ENCODE measurements around the gene NIPBL.
"Not testable (repeated sequence)": the region's sequence is repeated elsewhere in the genome, so short reads cannot be mapped to it uniquely, and the experiment has no call there.

Gene NIPBL

DNA sequence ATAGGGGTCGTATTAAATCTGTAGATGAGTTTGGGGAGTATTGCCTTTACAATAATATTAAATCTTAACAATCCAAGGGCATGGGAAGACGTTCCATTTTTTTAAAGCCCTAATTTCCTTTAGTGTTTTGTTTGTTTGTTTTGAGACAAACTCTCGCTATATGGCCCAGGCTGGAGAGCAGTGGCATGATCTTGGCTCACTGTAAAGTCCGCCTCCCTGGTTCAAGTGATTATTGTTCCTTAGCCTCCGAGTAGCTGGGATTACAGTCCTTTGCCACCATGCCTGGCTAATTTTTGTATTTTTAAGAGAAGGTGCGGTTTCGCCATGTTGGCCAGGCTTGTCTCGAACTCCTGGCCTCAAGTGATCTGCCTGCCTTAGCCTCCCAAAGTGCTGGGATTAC lies 19.9 kb downstream of the NIPBL start:
- DNase-seq (ENCODE audit: low read depth, low spot score): no peak
- no peak overlapping the region for H3K4me3 ChIP-seq (ENCODE audit: low read length)

DNA sequence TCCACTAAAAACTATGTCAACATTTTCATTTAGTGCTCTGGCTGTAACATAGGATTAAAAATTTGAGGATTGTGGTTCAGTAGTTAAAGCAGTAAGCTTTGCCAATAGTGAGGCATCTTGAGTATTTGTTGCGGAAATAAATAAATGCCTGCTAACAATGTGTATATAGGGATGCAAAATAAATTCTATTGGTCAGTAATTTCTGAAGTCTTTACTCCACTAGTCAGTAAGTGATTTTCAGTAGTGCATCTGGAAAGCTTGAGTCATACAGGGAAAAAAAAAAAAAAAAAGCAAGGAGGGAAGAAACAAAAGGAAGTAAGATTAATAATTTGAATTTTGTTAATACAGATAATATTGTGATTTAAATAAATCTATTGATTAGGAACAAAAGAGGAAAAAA lies 21.0 kb downstream of the NIPBL start:
- no peak overlapping the region for H3K4me3 ChIP-seq (ENCODE audit: low read length)
- no peak for DNase-seq (ENCODE audit: low read depth, low spot score)

DNA sequence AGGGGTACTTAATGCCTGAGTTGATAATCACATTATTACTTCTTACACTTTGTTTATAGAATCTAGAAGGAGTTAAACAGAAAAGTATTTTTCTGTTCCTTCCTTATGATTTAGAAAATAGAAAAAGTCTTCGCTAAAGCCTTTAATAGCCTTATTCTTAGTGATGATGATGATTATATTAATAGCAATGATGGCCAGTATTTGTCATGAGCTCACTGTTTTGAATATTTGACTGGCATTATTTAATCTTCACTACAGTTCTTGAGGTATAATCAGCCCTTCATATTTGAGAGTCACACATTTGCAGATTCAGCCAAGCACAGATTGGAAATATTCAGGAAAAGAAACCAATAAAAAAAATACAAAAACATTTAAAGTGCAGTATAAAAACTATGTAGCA lies 23.3 kb downstream of the NIPBL start:
- no peak overlapping the region for H3K4me3 ChIP-seq (ENCODE audit: low read length)

DNA sequence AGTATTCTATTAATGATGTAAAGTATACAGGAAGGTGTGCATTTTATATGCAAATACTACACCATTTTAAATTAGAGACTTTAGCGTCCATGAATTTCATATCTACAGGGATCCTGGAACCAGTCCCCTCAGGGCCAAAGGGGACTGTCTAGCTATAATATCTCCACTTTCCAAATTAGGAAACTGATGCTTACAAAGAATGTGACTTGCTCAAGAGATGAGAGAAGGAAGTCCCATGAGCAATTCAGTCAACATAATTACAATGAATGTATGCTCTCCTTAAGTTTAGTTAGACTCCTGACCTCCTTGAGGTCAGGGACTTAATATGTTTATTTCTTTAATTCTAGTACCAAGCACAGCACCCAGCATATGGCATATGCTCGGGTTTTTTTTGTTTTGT lies 23.7 kb downstream of the NIPBL start:
- no peak for DNase-seq (ENCODE audit: low read depth, low spot score)
- no peak overlapping the region for H3K4me3 ChIP-seq (ENCODE audit: low read length)

More for the DNA sequence above, 23.3 kb downstream of the NIPBL start:
- DNase-seq (ENCODE audit: low read depth, low spot score): no peak

GRCh38 chr5:36901077-36901476 lies 24.5 kb downstream of the NIPBL start:
- not testable (repeated sequence) for DNase-seq (ENCODE audit: low read depth, low spot score)

GRCh38 chr5:36901856-36902255 lies 25.3 kb downstream of the NIPBL start:
- no peak for DNase-seq (ENCODE audit: low read depth, low spot score)
- H3K4me3 ChIP-seq (ENCODE audit: low read length): no peak overlapping the region

More at GRCh38 chr5:36901077-36901476, 24.5 kb downstream of the NIPBL start:
- not testable (repeated sequence) for H3K4me3 ChIP-seq (ENCODE audit: low read length)

- DNase-seq (ENCODE audit: low read depth, low spot score): no peak
- no peak overlapping the region for H3K4me3 ChIP-seq (ENCODE audit: low read length)
Measured at GRCh38 chr5:36902353-36902752, 25.8 kb downstream of the NIPBL start.

- DNase-seq (ENCODE audit: low read depth, low spot score): no peak
- no peak overlapping the region for H3K4me3 ChIP-seq (ENCODE audit: low read length)
Measured at GRCh38 chr5:36904677-36905076, 28.1 kb downstream of the NIPBL start.

DNA sequence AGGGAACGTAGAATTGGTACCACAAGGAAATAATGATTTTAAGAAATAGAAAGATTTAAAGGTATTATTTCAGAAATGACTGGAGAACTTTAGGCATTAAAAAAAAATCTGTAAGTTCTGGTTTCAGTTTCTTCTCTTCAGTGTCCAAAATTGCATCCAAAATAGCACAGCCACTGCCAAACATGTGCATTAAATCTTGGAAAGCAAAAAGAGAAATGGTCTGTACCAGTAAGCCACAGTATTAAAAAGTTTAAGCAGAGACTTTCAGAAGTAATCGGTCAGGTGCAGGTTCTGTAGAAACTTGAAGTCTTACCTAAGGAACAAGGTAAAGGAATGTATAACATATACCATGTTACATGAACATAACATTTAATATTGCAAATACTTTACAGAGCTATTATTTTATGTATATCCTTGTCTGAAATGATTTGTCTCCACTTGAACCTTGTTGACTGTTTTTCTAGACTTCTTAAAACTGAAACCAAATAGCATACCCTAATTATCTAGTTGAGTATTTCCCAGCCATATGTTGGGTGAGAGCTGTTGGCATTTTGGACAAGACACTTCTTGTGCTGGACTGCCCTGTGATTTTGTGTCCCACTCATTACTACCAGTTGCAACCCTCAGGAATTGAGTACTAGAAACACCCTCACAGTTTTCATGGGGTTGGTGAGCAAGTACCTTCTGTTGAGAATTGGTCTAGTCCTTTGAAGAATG lies 32.1 kb downstream of the NIPBL start:
- no peak overlapping the region for H3K4me3 ChIP-seq (ENCODE audit: low read length)
- DNase-seq (ENCODE audit: low read depth, low spot score): no peak

GRCh38 chr5:36915653-36916052 lies 39.1 kb downstream of the NIPBL start:
- no peak for DNase-seq (ENCODE audit: low read depth, low spot score)
- H3K4me3 ChIP-seq (ENCODE audit: low read length): no peak overlapping the region

DNA sequence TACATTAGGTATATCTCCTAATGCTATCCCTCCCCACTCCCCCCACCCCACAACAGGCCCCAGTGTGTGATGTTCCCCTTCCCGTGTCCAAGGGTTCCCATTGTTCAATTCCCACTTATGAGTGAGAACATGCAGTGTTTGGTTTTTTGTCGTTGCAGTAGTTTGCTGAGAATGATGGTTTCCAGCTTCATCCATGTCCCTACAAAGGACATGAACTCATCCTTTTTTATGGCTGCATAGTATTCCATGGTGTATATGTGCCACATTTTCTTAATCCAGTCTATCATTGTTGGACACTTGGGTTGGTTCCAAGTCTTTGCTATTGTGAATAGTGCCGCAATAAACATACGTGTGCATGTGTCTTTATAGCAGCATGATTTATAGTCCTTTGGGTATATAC lies 40.0 kb downstream of the NIPBL start:
- DNase-seq (ENCODE audit: low read depth, low spot score); H3K4me3 ChIP-seq (ENCODE audit: low read length): not testable (repeated sequence)

- H3K4me3 ChIP-seq (ENCODE audit: low read length); DNase-seq (ENCODE audit: low read depth, low spot score): not testable (repeated sequence)
Measured at GRCh38 chr5:36917358-36917757, 40.8 kb downstream of the NIPBL start.

- no peak overlapping the region for H3K4me3 ChIP-seq (ENCODE audit: low read length)
- no peak for DNase-seq (ENCODE audit: low read depth, low spot score)
Measured at GRCh38 chr5:36919238-36919637, 42.7 kb downstream of the NIPBL start.

GRCh38 chr5:36919650-36920049 lies 43.1 kb downstream of the NIPBL start:
- DNase-seq (ENCODE audit: low read depth, low spot score): no peak
- no peak overlapping the region for H3K4me3 ChIP-seq (ENCODE audit: low read length)

DNA sequence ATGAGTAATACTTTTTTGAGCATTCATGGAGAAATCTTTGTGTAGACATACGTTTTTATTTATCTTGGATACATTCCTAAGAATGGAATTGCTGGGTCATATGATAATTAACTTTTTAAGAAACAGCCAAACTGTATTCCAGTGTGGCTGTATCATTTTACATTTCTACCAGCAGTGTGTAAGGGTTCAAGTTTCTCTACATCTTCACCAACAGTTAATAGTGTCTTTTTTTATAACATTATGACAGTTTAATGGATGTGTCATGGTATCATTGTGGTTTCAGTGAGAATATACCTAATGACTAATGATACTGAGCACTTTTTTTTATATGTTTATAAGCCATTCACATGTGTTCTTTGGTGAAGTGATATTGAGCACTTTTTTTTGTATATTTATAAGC lies 52.4 kb downstream of the NIPBL start:
- no peak overlapping the region for H3K4me3 ChIP-seq (ENCODE audit: low read length)
- DNase-seq (ENCODE audit: low read depth, low spot score): no peak

GRCh38 chr5:36929438-36929837 lies 52.9 kb downstream of the NIPBL start:
- no peak for DNase-seq (ENCODE audit: low read depth, low spot score)
- no peak overlapping the region for H3K4me3 ChIP-seq (ENCODE audit: low read length)

DNA sequence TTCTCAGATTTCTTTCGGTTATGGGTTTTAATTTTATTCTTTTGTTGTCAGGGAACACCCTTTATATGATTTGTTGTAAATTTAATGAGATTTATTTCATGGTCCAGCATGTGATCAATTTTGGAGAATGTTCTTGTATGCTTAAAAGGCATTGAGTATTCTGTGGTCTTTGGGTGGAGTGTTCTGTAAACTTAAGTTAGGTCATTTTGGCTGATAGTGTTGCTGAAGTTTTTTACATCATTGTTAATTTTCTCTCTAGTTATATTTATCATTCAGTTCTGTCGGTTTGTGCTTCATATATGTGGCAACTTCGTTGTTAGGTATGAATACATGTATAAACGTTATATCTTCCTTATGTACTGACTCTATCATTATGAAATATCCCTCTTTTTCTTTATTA lies 55.5 kb downstream of the NIPBL start:
- no peak overlapping the region for H3K4me3 ChIP-seq (ENCODE audit: low read length)
- no peak for DNase-seq (ENCODE audit: low read depth, low spot score)

GRCh38 chr5:36932699-36933098 lies 56.1 kb downstream of the NIPBL start:
- no peak for DNase-seq (ENCODE audit: low read depth, low spot score)
- H3K4me3 ChIP-seq (ENCODE audit: low read length): no peak overlapping the region

DNA sequence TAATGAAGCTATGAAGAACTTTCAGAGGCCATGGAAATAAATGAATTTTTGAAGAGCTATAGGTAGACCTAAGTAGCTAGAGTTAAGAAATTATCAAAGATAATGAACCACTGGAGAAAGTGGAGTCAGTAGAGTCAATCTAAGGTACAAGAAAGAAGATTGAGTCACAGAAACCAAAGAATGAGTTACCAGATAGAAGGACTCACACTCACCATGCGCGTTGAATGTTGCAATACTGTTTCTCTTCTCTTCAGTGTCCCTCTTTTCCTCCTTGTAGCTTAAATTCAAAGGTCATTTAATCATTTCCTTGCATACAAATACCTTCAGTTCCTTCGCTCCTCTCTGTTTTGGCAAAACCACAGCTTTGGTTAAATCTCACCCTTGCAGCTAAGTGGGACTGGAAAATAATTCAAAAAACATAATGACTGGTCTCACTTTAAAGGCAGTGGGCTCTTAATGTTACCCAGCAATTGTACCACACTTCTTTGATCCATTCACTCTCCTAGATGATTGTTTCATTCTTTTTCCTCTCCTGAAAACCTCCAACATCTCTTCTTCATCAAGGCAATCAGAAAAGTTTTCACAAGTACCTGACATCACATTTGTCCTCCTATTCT lies 58.3 kb downstream of the NIPBL start:
- no peak for DNase-seq (ENCODE audit: low read depth, low spot score)
- no peak overlapping the region for H3K4me3 ChIP-seq (ENCODE audit: low read length)

DNA sequence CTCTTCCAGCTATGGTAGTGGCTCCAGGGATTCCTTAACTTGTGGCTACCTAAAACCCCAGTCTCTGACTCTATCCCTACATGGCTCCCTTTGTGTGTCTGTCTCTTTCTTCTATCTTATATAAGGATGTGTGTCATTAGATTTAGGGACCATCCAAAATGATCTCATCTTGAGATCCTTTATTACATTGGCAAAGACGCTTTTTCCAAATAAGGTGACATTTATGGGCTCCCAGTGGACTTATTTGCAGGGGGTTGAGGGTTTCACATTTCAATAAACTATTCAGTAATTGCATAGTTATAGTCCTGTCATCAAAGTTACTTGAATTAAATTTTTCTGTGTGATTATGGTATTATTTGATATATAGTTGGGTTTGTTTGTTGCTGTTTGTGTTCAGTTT lies 59.2 kb downstream of the NIPBL start:
- no peak for DNase-seq (ENCODE audit: low read depth, low spot score)
- H3K4me3 ChIP-seq (ENCODE audit: low read length): no peak overlapping the region

DNA sequence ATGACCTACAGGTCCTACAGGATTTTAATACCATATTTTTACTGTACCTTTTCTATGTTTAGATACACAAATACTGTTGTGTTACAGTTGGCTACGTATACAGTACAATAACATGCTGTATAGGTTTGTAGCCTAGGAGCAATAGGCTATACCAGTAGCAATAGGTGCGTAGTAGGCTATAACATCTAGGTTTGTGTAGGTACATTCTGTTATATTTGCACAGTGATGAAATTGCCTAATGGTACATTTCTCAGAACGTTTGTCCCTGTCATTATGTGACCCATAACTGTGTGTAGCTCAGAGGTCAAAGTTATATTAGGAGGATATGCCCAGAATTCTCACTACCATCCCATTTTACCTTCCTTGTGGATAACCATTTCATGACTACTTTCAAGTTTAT lies 59.7 kb downstream of the NIPBL start:
- H3K4me3 ChIP-seq (ENCODE audit: low read length): no peak overlapping the region
- no peak for DNase-seq (ENCODE audit: low read depth, low spot score)

All from Jurkat, Clone E6-1 (cell line).